H9 (cell line): Measurements from ENCODE around the gene PRAMEF1. TPM values are rescaled to one million over a fixed set of nuclear protein-coding genes. Genes with fewer than 3 reads are reported as not detected.

Experiments
- DNase-seq: peaks from one replicate; pipeline ENCODE4 v3.0.0-alpha.2; 2017
- H2AFZ ChIP-seq: one replicate; pipeline ENCODE4 v1.6.1; 2013; ENCODE audit warnings: mild to moderate bottlenecking, low read length, control low read depth, moderate library complexity
- H2AK5ac ChIP-seq: 2 replicates; pipeline ENCODE4 v1.6.1; 2013; ENCODE audit warnings: low read length, control low read depth, mixed read lengths; ENCODE audit not compliant: insufficient read length
- H2BK120ac ChIP-seq: one replicate; pipeline ENCODE4 v1.6.1; 2013; ENCODE audit warnings: low read depth, mild to moderate bottlenecking, low read length, control low read depth, inconsistent platforms; ENCODE audit not compliant: poor library complexity, severe bottlenecking
- H2BK12ac ChIP-seq: 2 replicates; pipeline ENCODE4 v1.6.1; 2013; ENCODE audit warnings: low read length, control low read depth, mixed read lengths, low read depth; ENCODE audit not compliant: insufficient read length
- H2BK15ac ChIP-seq: 2 replicates; pipeline ENCODE4 v1.6.1; 2013; ENCODE audit warnings: low read depth, low read length, control low read depth
- H2BK20ac ChIP-seq: one replicate; pipeline ENCODE4 v1.6.1; 2013; ENCODE audit warnings: low read depth, mild to moderate bottlenecking, low read length, control low read depth, inconsistent platforms; ENCODE audit not compliant: poor library complexity, severe bottlenecking
- H2BK5ac ChIP-seq: 2 replicates; pipeline ENCODE4 v1.6.1; 2013; ENCODE audit warnings: low read length, control low read depth, mixed read lengths; ENCODE audit not compliant: insufficient read length
- H3K14ac ChIP-seq: 2 replicates; pipeline ENCODE4 v1.6.1; 2013; ENCODE audit warnings: low read length, control low read depth; ENCODE audit not compliant: insufficient read depth
- H3K18ac ChIP-seq: 2 replicates; pipeline ENCODE4 v1.6.1; 2013; ENCODE audit warnings: low read depth, mild to moderate bottlenecking, mixed read lengths, low read length, control low read depth; ENCODE audit not compliant: insufficient read length
- H3K23ac ChIP-seq: 2 replicates; pipeline ENCODE4 v1.6.1; 2013; ENCODE audit warnings: low read length, control low read depth, mixed read lengths, low read depth; ENCODE audit not compliant: insufficient read length
- H3K23me2 ChIP-seq: 2 replicates; pipeline ENCODE4 v1.6.1; 2013; ENCODE audit warnings: low read depth, mild to moderate bottlenecking, mixed read lengths, low read length, control low read depth; ENCODE audit not compliant: insufficient read length, poor library complexity, severe bottlenecking
- H3K27ac ChIP-seq: 2 replicates; pipeline ENCODE4 v1.5.1; 2013; ENCODE audit warnings: low read length, control low read depth, mixed read lengths, low read depth; ENCODE audit not compliant: insufficient read length
- H3K27me3 ChIP-seq: 2 replicates; pipeline ENCODE4 v1.6.1; 2013; ENCODE audit warnings: low read length, control low read depth, inconsistent platforms; ENCODE audit not compliant: insufficient read depth
- H3K4ac ChIP-seq: 2 replicates; pipeline ENCODE4 v1.6.1; 2013; ENCODE audit warnings: low read depth, mild to moderate bottlenecking, control low read depth, inconsistent platforms, low read length, moderate library complexity
- H3K4me1 ChIP-seq: 2 replicates; pipeline ENCODE4 v1.6.1; 2013; ENCODE audit warnings: low read length, control low read depth, inconsistent platforms; ENCODE audit not compliant: insufficient read depth
- H3K4me2 ChIP-seq: 2 replicates; pipeline ENCODE4 v1.6.1; 2013; ENCODE audit warnings: low read length, control low read depth, mixed read lengths; ENCODE audit not compliant: insufficient read length, insufficient read depth
- H3K56ac ChIP-seq: 2 replicates; pipeline ENCODE4 v1.6.1; 2013; ENCODE audit warnings: low read depth, mild to moderate bottlenecking, mixed read lengths, low read length, control low read depth; ENCODE audit not compliant: insufficient read length
- H3K79me1 ChIP-seq: 2 replicates; pipeline ENCODE4 v1.6.1; 2013; ENCODE audit warnings: low read depth, mild to moderate bottlenecking, moderate library complexity, low read length, control low read depth, inconsistent platforms; ENCODE audit not compliant: insufficient read depth, poor library complexity, severe bottlenecking
- H3K79me2 ChIP-seq: 2 replicates; pipeline ENCODE4 v1.6.1; 2013; ENCODE audit warnings: low read length, control low read depth, inconsistent platforms; ENCODE audit not compliant: insufficient read depth
- H3K9ac ChIP-seq: 2 replicates; pipeline ENCODE4 v1.6.1; 2013; ENCODE audit warnings: low read length, control low read depth, mixed read lengths; ENCODE audit not compliant: insufficient read length; ENCODE audit errors: extremely low read depth
- H3K9me3 ChIP-seq: one replicate; pipeline ENCODE4 v1.6.1; 2013; ENCODE audit warnings: low read depth, low read length, inconsistent platforms; ENCODE audit not compliant: control insufficient read depth
- H3T11ph ChIP-seq: one replicate; pipeline ENCODE4 v1.6.1; 2013; ENCODE audit warnings: mild to moderate bottlenecking, low read length, control low read depth, inconsistent platforms
- H4K20me1 ChIP-seq: one replicate; pipeline ENCODE4 v1.6.1; 2013; ENCODE audit not compliant: control insufficient read depth, insufficient read length, insufficient read depth
- H4K5ac ChIP-seq: 2 replicates; pipeline ENCODE4 v1.6.1; 2013; ENCODE audit warnings: low read depth, mild to moderate bottlenecking, mixed read lengths, low read length, control low read depth; ENCODE audit not compliant: insufficient read length
- H4K8ac ChIP-seq: replicated peaks from 2 replicates; pipeline ENCODE4 v1.6.1; 2013; ENCODE audit warnings: low read length, control low read depth, mixed read lengths, low read depth; ENCODE audit not compliant: insufficient read length
- H4K91ac ChIP-seq: 2 replicates; pipeline ENCODE4 v1.6.1; 2013; ENCODE audit warnings: low read depth, mild to moderate bottlenecking, moderate library complexity, mixed read lengths, low read length, control low read depth; ENCODE audit not compliant: insufficient read length
- H3K27ac Mint-ChIP-seq, 3 experiments: 2 replicates in 2 of 3; 3 replicates in 1 of 3; pipeline ENCODE4 v1.8.0; 2020 to 2021; ENCODE audit warnings: mixed read lengths in 3 of 3, mild to moderate bottlenecking in 1 of 3, moderate library complexity in 1 of 3
- H3K27me3 Mint-ChIP-seq: 2 replicates; pipeline ENCODE4 v1.8.0; 2021; ENCODE audit warnings: low read depth, mild to moderate bottlenecking, moderate library complexity, mixed read lengths
- H3K36me3 Mint-ChIP-seq, 3 experiments: 2 replicates in 2 of 3; 3 replicates in 1 of 3; pipeline ENCODE4 v1.8.0; 2020 to 2021; ENCODE audit warnings: low read depth in 3 of 3, mixed read lengths in 3 of 3; ENCODE audit not compliant: insufficient read depth in 1 of 3
- H3K4me1 Mint-ChIP-seq, 2 experiments: 2 replicates each; pipeline ENCODE4 v1.8.0; 2020; ENCODE audit warnings: mixed read lengths in 2 of 2
- H3K4me3 Mint-ChIP-seq, 2 experiments: 2 replicates in 1 of 2; 3 replicates in 1 of 2; pipeline ENCODE4 v1.8.0; 2020 to 2021; ENCODE audit warnings: mild to moderate bottlenecking in 2 of 2, mixed read lengths in 2 of 2, moderate library complexity in 1 of 2
- H3K9me3 Mint-ChIP-seq, 2 experiments: 2 replicates in 1 of 2; 3 replicates in 1 of 2; pipeline ENCODE4 v1.8.0; 2020; ENCODE audit warnings: mild to moderate bottlenecking in 2 of 2, mixed read lengths in 2 of 2, moderate library complexity in 1 of 2
- WGBS: extraction: QIAGEN DNeasy Blood & Tissue Kit; methylation state at CpG from one replicate; pipeline ENCODE4 v1.1.7; 2013; ENCODE audit warnings: missing lambda C conversion rate, low lambda C conversion rate, mixed read lengths; ENCODE audit not compliant: insufficient read length; ENCODE audit errors: extremely low coverage; 5-methylcytosine and 5-hydroxymethylcytosine counted together
- total RNA-seq: library from RNA; stranded (reverse); gene quantifications from 2 replicates; pipeline ENCODE4 v1.2.1, GENCODE V29; 2021
- TF ChIP-seq, protein P1 (sequence below): fragments of 200-600 bp; sonication (generic); conservative IDR thresholded peaks from 3 replicates; pipeline ENCODE4 v1.8.0; 2021; ENCODE audit warnings: antibody characterized with exemption, mild to moderate bottlenecking

PRAMEF1 gene
- total RNA-seq, 1 experiment from 2014 or later, result not detected

DNA sequence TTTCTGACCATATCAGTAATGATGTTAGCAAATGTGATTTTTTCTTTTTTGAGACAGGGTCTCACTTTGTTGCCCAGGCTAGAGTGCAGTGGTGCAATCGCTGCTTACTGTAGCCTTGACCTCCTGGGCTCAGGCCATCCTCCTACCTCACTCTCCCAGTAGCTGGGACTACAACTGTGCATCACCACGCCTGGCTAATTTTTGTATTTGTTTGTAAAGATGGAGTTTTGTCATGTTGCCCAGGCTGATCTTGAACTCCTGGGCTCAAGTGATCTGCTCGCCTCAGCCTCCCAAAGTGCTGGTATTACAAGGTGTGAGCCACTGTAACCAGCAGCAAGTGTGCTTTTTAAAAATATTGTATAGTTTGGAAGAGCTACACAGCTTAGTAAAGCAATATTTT, 49.3 kb upstream of the PRAMEF1 start:
- no peaks in the 10 kb centered on the region for H3K4me1 Mint-ChIP-seq
- H2BK20ac ChIP-seq, result no peak overlapping the region

More for the DNA sequence above, 49.3 kb upstream of the PRAMEF1 start:
- Histone ChIP-seq H4K8ac (no peak overlapping the region), H3K18ac (no peak overlapping the region), H3K79me1 (no peaks in the 10 kb centered on the region), H2AK5ac (no peak overlapping the region), H3K23ac (no peak overlapping the region), H4K91ac (no peak overlapping the region), H2BK15ac (no peak overlapping the region), H2BK5ac (no peak overlapping the region), H2BK12ac (no peak overlapping the region), H3K27me3 (no peaks in the 10 kb centered on the region), H4K5ac (no peak overlapping the region), H3K4ac (no peak overlapping the region), H3K4me2 (no peak overlapping the region), H4K20me1 (no peaks in the 10 kb centered on the region), H3K27ac (no peak overlapping the region), H3K4me1 (no peaks in the 10 kb centered on the region), H3K14ac (no peak overlapping the region), H3K79me2 (no peaks in the 10 kb centered on the region), H3K9ac (no peak overlapping the region), H3T11ph (no peak overlapping the region), H3K23me2 (no peaks in the 10 kb centered on the region), H2BK120ac (no peak overlapping the region), H3K9me3 (no peaks in the 10 kb centered on the region), H2AFZ (no peak overlapping the region), H3K56ac (no peak overlapping the region)
- TF ChIP-seq, protein P1, sequence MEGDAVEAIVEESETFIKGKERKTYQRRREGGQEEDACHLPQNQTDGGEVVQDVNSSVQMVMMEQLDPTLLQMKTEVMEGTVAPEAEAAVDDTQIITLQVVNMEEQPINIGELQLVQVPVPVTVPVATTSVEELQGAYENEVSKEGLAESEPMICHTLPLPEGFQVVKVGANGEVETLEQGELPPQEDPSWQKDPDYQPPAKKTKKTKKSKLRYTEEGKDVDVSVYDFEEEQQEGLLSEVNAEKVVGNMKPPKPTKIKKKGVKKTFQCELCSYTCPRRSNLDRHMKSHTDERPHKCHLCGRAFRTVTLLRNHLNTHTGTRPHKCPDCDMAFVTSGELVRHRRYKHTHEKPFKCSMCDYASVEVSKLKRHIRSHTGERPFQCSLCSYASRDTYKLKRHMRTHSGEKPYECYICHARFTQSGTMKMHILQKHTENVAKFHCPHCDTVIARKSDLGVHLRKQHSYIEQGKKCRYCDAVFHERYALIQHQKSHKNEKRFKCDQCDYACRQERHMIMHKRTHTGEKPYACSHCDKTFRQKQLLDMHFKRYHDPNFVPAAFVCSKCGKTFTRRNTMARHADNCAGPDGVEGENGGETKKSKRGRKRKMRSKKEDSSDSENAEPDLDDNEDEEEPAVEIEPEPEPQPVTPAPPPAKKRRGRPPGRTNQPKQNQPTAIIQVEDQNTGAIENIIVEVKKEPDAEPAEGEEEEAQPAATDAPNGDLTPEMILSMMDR, result no peak
- H3K9me3 Mint-ChIP-seq, result peaks cover 3 to 4% of the 10 kb centered on the region in 2 experiments; a peak in 4 of 5 replicates
- H3K27ac Mint-ChIP-seq, result no peak overlapping the region; a peak in 1 of 7 replicates
- no peak overlapping the region for H3K4me3 Mint-ChIP-seq
- no peak for DNase-seq
- H3K36me3 Mint-ChIP-seq, result no peaks in the 10 kb centered on the region
- no CpG with 5 or more reads among the region's 3 CpGs for WGBS
- H3K27me3 Mint-ChIP-seq, result no peaks in the 10 kb centered on the region; the same call in 1 of the 2 replicates
